HEK293 (cell line): Measurements from ENCODE around the gene GBX1.

ENCODE experiments used
- EGR2 ChIP-seq: fragments of 450-650 bp; formaldehyde crosslinking; IDR thresholded peaks from 2 replicates; pipeline ENCODE4 v1.5.1; 2016; ENCODE audit warnings: low read depth, missing biosample characterization, missing genetic modification characterization
- SP7 ChIP-seq: fragments of 450-650 bp; formaldehyde crosslinking; IDR thresholded peaks from 2 replicates; pipeline ENCODE4 v1.5.1; 2016; ENCODE audit warnings: missing biosample characterization, missing genetic modification characterization
- YY2 ChIP-seq: fragments of 450-650 bp; formaldehyde crosslinking; IDR thresholded peaks from 2 replicates; pipeline ENCODE4 v1.5.1; 2016; ENCODE audit warnings: missing biosample characterization, missing genetic modification characterization
- ZFP69B ChIP-seq: fragments of 450-650 bp; formaldehyde crosslinking; IDR thresholded peaks from 2 replicates; pipeline ENCODE4 v1.5.1; 2016; ENCODE audit warnings: missing biosample characterization, missing genetic modification characterization
- ZNF2 ChIP-seq: fragments of 450-650 bp; formaldehyde crosslinking; IDR thresholded peaks from 2 replicates; pipeline ENCODE4 v1.5.1; 2016; ENCODE audit warnings: missing biosample characterization, missing genetic modification characterization
- ZNF274 ChIP-seq, 2 experiments: fragments of 200-500 bp in 1 of 2; fragments of 450-650 bp in 1 of 2; sonication (Bioruptor generic) in 1 of 2; formaldehyde crosslinking in 1 of 2; IDR thresholded peaks; 2 replicates each; pipeline versions ENCODE4 v1.5.1 to v1.6.1; 2014 to 2016; ENCODE audit warnings: borderline replicate concordance in 1 of 2, inconsistent platforms in 1 of 2, low read length in 1 of 2, missing biosample characterization in 1 of 2, missing genetic modification characterization in 1 of 2
- ZNF473 ChIP-seq: fragments of 450-650 bp; formaldehyde crosslinking; IDR thresholded peaks from 2 replicates; pipeline ENCODE4 v1.5.1; 2017; ENCODE audit warnings: missing biosample characterization, missing genetic modification characterization
- ZNF558 ChIP-seq: fragments of 450-650 bp; formaldehyde crosslinking; IDR thresholded peaks from 2 replicates; pipeline ENCODE4 v1.5.1; 2016; ENCODE audit warnings: missing biosample characterization, missing genetic modification characterization
- ZNF623 ChIP-seq: fragments of 450-650 bp; formaldehyde crosslinking; IDR thresholded peaks from 2 replicates; pipeline ENCODE4 v1.5.1; 2016; ENCODE audit warnings: missing biosample characterization, missing genetic modification characterization
- ZNF624 ChIP-seq: fragments of 450-650 bp; formaldehyde crosslinking; IDR thresholded peaks from 2 replicates; pipeline ENCODE4 v1.5.1; 2017; ENCODE audit warnings: missing biosample characterization, missing genetic modification characterization
- ZNF747 ChIP-seq: fragments of 450-650 bp; formaldehyde crosslinking; IDR thresholded peaks from 2 replicates; pipeline ENCODE4 v1.5.1; 2016; ENCODE audit warnings: missing biosample characterization, missing genetic modification characterization
- ZNF792 ChIP-seq: fragments of 450-650 bp; formaldehyde crosslinking; IDR thresholded peaks from 2 replicates; pipeline ENCODE4 v1.5.1; 2016; ENCODE audit warnings: missing biosample characterization, missing genetic modification characterization
- TF ChIP-seq, protein P1 (sequence below): fragments of 450-650 bp; formaldehyde crosslinking; IDR thresholded peaks from 2 replicates; pipeline ENCODE4 v1.5.1; 2016; ENCODE audit warnings: missing biosample characterization, missing genetic modification characterization
- TF ChIP-seq, protein P2 (sequence below): fragments of 450-650 bp; formaldehyde crosslinking; conservative IDR thresholded peaks from 2 replicates; pipeline ENCODE4 v1.5.1; 2016; ENCODE audit warnings: low read depth, missing biosample characterization, missing genetic modification characterization
- TF ChIP-seq, protein P3 (sequence below): fragments of 450-650 bp; formaldehyde crosslinking; IDR thresholded peaks from 2 replicates; pipeline ENCODE4 v1.5.1; 2016; ENCODE audit warnings: missing biosample characterization, missing genetic modification characterization
- TF ChIP-seq, protein P4 (sequence below): fragments of 450-650 bp; formaldehyde crosslinking; IDR thresholded peaks from 2 replicates; pipeline ENCODE4 v1.5.1; 2016; ENCODE audit warnings: missing biosample characterization, missing genetic modification characterization
- TF ChIP-seq, protein P5 (sequence below): fragments of 450-650 bp; formaldehyde crosslinking; IDR thresholded peaks from 2 replicates; pipeline ENCODE4 v1.5.1; 2017; ENCODE audit warnings: missing biosample characterization, missing genetic modification characterization
- TF ChIP-seq, protein P6 (sequence below): fragments of 450-650 bp; formaldehyde crosslinking; IDR thresholded peaks from 2 replicates; pipeline ENCODE4 v1.5.1; 2016; ENCODE audit warnings: missing biosample characterization, missing genetic modification characterization, low read depth

Gene GBX1

DNA sequence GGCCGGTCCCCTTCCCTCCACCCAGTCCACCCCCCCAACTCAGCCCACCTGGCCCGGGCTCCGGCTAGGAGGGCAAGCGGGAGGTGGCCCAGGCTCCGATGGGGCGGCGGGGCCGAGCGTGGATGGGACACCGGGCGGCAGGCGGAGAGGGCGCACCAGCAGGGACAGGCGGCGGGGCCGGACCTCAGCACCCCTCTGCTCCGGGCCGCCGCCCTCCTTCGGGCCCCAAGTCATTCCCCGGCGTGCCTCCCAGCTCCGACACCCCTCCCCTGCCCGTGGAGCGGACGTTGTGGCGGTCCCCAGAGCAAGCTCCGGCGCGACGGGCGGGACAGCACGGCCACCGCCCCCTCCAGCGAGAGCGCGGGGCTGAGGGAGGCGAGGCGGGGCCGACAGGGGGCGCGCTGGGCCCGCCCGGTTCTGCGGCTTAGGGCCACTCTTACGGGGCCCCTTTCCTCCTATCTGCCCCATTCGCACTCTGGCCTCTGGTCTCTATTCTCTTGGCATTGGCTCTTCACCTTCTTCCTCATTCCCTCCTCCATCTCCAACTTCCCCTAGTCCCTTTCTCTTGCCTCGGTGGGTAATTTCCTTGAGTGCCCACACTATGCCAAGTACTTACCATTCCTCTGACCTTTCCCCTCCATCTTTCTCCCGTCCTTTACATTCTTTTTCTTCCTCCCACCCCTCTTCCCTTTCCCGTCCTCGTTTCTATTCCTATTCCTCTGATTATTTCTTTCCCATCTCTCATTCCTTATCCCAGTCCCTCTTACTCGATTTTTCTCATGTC, 701 bp upstream of the GBX1 start (continued):
- TF ChIP-seq ZNF274 (IDR thresholded peaks at IDR 0.05; ENCODE audit: low read length) = no peak
- no peak for TF ChIP-seq ZNF274 (tag by site-specific recombination; IDR thresholded peaks at IDR 0.05; ENCODE audit: borderline replicate concordance)
- TF ChIP-seq ZNF792 (tag by site-specific recombination) = no peak
- peak; percentile 67; the same call in 1 of the 2 replicates for TF ChIP-seq ZNF2 (tag by site-specific recombination)
- TF ChIP-seq ZNF473 (tag by site-specific recombination) = no peak
- peak; percentile 82 for TF ChIP-seq ZFP69B
- TF ChIP-seq EGR2 = peak; percentile 13; the same call in 1 of the 2 replicates
- no peak for TF ChIP-seq ZNF623 (tag by site-specific recombination)
- TF ChIP-seq, protein P1, sequence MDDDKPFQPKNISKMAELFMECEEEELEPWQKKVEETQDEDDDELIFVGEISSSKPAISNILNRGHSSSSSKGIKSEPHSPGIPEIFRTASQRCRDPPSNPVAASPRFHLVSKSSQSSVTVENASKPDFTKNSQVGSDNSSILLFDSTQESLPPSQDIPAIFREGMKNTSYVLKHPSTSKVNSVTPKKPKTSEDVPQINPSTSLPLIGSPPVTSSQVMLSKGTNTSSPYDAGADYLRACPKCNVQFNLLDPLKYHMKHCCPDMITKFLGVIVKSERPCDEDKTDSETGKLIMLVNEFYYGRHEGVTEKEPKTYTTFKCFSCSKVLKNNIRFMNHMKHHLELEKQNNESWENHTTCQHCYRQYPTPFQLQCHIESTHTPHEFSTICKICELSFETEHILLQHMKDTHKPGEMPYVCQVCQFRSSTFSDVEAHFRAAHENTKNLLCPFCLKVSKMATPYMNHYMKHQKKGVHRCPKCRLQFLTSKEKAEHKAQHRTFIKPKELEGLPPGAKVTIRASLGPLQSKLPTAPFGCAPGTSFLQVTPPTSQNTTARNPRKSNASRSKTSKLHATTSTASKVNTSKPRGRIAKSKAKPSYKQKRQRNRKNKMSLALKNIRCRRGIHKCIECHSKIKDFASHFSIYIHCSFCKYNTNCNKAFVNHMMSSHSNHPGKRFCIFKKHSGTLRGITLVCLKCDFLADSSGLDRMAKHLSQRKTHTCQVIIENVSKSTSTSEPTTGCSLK (tag by site-specific recombination) = no peak; the same call in 1 of the 2 replicates
- TF ChIP-seq, protein P2, sequence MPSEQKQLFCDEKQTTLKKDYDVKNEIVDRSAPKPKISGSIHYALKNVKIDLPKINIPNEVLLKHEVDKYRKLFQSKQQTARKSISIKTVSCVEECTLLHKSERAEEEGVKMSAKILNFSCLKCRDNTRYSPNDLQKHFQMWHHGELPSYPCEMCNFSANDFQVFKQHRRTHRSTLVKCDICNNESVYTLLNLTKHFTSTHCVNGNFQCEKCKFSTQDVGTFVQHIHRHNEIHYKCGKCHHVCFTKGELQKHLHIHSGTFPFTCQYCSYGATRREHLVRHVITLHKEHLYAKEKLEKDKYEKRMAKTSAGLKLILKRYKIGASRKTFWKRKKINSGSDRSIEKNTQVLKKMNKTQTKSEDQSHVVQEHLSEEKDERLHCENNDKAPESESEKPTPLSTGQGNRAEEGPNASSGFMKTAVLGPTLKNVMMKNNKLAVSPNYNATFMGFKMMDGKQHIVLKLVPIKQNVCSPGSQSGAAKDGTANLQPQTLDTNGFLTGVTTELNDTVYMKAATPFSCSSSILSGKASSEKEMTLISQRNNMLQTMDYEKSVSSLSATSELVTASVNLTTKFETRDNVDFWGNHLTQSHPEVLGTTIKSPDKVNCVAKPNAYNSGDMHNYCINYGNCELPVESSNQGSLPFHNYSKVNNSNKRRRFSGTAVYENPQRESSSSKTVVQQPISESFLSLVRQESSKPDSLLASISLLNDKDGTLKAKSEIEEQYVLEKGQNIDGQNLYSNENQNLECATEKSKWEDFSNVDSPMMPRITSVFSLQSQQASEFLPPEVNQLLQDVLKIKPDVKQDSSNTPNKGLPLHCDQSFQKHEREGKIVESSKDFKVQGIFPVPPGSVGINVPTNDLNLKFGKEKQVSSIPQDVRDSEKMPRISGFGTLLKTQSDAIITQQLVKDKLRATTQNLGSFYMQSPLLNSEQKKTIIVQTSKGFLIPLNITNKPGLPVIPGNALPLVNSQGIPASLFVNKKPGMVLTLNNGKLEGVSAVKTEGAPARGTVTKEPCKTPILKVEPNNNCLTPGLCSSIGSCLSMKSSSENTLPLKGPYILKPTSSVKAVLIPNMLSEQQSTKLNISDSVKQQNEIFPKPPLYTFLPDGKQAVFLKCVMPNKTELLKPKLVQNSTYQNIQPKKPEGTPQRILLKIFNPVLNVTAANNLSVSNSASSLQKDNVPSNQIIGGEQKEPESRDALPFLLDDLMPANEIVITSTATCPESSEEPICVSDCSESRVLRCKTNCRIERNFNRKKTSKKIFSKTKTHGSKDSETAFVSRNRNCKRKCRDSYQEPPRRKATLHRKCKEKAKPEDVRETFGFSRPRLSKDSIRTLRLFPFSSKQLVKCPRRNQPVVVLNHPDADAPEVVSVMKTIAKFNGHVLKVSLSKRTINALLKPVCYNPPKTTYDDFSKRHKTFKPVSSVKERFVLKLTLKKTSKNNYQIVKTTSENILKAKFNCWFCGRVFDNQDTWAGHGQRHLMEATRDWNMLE (tag by site-specific recombination) = no peak
- peak; percentile 75 for TF ChIP-seq YY2 (tag by site-specific recombination)
- TF ChIP-seq, protein P3, sequence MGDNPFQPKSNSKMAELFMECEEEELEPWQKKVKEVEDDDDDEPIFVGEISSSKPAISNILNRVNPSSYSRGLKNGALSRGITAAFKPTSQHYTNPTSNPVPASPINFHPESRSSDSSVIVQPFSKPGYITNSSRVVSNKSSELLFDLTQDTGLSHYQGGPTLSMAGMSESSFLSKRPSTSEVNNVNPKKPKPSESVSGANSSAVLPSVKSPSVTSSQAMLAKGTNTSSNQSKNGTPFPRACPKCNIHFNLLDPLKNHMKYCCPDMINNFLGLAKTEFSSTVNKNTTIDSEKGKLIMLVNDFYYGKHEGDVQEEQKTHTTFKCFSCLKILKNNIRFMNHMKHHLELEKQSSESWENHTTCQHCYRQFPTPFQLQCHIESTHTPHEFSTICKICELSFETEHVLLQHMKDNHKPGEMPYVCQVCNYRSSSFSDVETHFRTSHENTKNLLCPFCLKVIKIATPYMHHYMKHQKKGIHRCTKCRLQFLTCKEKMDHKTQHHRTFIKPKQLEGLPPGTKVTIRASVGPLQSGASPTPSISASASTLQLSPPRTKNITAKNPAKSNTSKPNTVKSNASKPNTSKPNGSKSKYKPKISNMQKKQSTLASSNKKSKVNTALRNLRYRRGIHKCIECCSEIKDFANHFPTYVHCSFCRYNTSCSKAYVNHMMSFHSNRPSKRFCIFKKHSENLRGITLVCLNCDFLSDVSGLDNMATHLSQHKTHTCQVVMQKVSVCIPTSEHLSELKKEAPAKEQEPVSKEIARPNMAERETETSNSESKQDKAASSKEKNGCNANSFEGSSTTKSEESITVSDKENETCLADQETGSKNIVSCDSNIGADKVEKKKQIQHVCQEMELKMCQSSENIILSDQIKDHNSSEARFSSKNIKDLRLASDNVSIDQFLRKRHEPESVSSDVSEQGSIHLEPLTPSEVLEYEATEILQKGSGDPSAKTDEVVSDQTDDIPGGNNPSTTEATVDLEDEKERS (tag by site-specific recombination) = no peak
- TF ChIP-seq, protein P4, sequence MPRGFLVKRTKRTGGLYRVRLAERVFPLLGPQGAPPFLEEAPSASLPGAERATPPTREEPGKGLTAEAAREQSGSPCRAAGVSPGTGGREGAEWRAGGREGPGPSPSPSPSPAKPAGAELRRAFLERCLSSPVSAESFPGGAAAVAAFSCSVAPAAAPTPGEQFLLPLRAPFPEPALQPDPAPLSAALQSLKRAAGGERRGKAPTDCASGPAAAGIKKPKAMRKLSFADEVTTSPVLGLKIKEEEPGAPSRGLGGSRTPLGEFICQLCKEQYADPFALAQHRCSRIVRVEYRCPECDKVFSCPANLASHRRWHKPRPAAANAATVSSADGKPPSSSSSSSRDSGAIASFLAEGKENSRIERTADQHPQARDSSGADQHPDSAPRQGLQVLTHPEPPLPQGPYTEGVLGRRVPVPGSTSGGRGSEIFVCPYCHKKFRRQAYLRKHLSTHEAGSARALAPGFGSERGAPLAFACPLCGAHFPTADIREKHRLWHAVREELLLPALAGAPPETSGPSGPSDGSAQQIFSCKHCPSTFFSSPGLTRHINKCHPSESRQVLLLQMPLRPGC (tag by site-specific recombination) = no peak
- no peak for TF ChIP-seq ZNF747
- no peak; the same call in 1 of the 2 replicates for TF ChIP-seq SP7
- TF ChIP-seq, protein P5, sequence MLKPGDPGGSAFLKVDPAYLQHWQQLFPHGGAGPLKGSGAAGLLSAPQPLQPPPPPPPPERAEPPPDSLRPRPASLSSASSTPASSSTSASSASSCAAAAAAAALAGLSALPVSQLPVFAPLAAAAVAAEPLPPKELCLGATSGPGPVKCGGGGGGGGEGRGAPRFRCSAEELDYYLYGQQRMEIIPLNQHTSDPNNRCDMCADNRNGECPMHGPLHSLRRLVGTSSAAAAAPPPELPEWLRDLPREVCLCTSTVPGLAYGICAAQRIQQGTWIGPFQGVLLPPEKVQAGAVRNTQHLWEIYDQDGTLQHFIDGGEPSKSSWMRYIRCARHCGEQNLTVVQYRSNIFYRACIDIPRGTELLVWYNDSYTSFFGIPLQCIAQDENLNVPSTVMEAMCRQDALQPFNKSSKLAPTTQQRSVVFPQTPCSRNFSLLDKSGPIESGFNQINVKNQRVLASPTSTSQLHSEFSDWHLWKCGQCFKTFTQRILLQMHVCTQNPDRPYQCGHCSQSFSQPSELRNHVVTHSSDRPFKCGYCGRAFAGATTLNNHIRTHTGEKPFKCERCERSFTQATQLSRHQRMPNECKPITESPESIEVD (tag by site-specific recombination) = no peak
- TF ChIP-seq, protein P6, sequence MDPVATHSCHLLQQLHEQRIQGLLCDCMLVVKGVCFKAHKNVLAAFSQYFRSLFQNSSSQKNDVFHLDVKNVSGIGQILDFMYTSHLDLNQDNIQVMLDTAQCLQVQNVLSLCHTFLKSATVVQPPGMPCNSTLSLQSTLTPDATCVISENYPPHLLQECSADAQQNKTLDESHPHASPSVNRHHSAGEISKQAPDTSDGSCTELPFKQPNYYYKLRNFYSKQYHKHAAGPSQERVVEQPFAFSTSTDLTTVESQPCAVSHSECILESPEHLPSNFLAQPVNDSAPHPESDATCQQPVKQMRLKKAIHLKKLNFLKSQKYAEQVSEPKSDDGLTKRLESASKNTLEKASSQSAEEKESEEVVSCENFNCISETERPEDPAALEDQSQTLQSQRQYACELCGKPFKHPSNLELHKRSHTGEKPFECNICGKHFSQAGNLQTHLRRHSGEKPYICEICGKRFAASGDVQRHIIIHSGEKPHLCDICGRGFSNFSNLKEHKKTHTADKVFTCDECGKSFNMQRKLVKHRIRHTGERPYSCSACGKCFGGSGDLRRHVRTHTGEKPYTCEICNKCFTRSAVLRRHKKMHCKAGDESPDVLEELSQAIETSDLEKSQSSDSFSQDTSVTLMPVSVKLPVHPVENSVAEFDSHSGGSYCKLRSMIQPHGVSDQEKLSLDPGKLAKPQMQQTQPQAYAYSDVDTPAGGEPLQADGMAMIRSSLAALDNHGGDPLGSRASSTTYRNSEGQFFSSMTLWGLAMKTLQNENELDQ (tag by site-specific recombination) = no peak
- TF ChIP-seq ZNF558 (tag by site-specific recombination) = no peak
- no peak for TF ChIP-seq ZNF624 (tag by site-specific recombination)
